Posterior cingulate gyrus (tissue), 11 donors: ENCODE measurements around the gene VASH2.
"Not testable (repeated sequence)": the region's sequence is repeated elsewhere in the genome, so short reads cannot be mapped to it uniquely, and the experiment has no call there.

Experiments
- DNase-seq, 10 donors: peaks; one replicate each; pipeline versions ENCODE4 v3.0.0 to v3.0.0-alpha.2; 2020 to 2021; ENCODE audit warnings: mixed read lengths in 3 of 10
- intact Hi-C: fragments of 100-400 bp; cut with DNase I; formaldehyde crosslinking; loops from one replicate; pipeline ENCODE4 v1.15.1; 2023

VASH2 gene

DNA sequence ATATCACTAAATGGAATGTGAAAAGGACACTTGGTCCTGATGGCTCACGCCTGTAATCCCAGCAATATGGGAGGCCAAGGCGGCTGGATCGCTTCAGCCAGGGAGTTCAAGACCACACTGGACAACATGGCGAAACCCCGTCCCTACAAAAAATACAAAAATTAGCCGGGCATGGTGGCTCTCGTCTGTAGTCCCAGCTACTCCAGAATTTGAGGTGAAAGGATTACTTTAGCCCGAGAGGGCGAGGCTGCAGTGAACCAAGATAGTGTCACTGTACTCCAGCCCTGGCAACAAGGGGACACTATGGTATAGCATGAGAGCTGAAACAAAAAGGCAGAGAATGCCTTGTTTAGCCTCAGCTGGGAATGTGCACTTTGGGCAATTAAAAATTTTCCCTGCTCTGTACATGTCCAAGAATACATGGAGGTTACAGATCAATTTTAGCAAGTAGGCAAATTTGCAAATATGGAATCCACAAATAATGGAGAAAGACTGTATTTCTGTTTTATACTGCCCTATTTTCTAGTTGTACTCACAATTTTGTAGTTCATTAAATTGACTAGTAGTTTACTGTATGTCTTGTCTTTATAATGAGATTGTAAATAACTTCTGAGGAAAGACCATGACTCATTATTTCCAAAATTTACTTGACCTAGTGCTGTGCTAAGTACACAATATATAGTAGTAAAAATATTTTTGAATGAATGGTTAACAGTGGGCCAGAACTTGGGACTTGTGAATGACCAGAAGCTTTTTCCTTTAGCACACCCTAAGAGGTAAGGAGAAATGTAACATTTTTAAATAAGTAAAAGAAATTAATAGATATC is 67.3 kb downstream of the VASH2 start:
- no peak for DNase-seq
- intact Hi-C loops: no loop called here

DNA sequence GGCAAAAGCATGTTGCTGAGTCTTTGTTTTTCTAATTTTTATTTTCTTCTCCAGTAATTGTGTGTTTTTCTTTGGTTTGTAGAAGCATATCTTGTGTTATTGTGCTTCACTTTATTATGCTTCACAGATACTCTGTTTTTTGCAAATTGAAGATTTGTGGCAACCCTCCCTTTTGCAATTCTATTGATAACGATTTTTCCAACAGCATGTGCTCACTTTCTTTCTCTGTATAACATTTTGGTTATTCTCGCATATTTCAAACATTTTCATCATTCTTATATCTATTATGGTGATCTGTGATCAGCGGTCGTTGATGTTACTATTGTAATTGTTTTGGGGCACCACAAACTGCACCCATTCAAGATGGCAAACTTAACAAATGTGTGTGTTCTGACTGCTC is 69.1 kb downstream of the VASH2 start:
- DNase-seq: no peak

DNA sequence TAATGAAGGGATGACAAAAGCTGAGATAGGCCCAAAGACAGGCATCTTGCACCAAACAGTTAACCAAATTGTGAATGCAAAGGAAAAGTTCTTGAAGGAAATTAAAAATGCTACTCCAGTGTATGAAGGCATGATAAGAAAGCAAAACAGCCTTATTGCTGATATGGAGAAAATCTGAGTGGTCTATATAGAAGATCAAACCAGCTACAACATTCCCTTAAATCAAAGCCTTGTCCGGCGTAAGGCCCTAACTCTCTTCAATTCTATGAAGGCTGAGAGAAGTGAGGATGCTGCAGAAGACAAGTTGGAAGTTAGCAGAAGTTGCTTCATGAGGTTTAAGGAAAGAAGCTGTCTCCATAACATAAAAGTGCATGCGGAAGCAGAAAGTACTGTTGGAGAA is 69.7 kb downstream of the VASH2 start:
- intact Hi-C loops: no loop called here
- no peak for DNase-seq

More for the DNA sequence above, 69.1 kb downstream of the VASH2 start:
- intact Hi-C loops: no loop called here

DNA sequence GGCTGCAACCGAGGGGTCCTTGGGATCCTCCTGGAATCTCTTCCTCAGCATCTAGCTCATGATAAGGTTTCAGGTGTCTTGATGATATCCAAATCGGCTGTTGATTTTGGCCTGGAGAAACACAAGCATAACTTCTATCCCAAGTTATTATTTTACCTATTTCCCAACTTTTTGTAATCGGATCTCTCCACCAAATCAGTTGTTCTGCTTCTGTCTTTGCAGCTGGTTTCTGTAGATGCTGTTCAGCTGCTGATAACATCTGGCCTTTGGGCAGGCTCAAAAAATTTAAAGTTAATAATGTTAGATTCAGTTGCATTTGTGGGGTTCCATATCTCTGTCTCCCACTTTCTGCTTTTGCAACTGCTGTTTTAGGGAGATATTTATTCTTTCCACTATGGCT is 76.7 kb downstream of the VASH2 start:
- DNase-seq, intact Hi-C loops: not testable (repeated sequence)

DNA sequence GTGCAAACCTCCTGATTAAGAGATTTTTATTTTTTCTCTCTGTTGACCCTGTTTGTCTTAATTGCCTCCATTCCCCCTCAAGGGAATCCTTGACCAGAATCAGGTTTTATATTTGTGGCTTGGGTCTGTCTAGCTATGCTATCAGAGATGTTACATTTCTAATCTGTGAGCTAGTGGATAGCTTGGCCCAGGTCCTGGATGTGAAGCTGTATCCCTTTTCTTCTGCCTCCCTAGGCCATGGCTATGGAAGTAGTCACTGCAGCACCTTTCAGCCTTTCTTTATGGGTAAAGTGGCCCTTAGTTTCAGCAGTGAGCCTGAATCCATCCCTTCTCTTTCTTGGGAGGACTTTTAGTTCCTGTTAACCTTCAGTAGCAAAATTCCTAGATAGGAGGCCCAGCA is 82.3 kb downstream of the VASH2 start:
- intact Hi-C loops: no loop called here

DNA sequence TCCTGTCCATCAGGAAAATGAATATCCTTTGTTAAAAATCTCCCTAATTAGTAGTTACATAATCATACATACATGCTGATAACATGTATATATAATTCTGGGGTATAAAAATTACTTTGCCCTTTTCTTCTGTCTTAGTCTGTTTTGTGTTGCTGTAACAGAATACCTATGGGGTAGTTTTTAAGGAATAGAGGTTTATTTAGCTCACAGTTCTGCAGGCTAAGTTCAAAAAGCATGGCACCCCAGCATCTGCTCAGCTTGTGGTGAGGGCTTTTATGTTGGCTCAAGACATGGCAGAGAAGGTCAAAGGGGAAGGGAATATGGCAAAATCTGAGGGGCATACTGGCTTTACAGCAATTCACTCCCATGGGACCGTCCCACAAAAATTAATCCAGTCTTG is 84.4 kb downstream of the VASH2 start:
- DNase-seq: no peak
- intact Hi-C loops: no loop called here

More for the DNA sequence above, 82.3 kb downstream of the VASH2 start:
- no peak for DNase-seq

DNA sequence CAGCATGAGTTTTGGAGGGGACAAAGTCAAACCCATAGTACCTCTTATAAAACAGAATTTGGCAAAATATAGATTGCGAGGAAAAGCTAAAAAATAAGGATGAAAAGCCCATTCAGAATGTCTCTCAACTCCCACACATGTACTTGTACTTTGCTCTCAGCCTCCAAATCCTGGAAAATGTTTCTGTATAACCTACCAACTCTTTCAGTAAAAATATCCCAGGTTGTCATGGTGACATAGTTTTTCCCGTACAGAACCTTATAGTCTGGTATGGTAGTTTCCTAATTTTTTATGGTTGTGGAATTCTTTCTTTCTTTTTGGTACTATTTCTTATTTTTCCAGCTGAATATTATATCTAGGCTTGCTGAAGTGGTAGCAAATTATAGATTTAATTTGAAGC is 85.2 kb downstream of the VASH2 start:
- no peak for DNase-seq
- intact Hi-C loops: no loop called here
